Frontal cortex (tissue), 4 donors: ENCODE data around the gene C1QTNF12. TPM values are rescaled to one million over a fixed set of nuclear protein-coding genes. Genes with fewer than 3 reads are reported as not detected.

Source experiments
- DNase-seq, 2 donors: peaks; one replicate each; pipeline ENCODE4 v3.0.0; 2012; ENCODE audit warnings: low spot score in 2 of 2
- FAIRE-seq: peaks from 2 replicates; lab custom pipeline; 2012; peaks lifted over from hg19 to GRCh38; lab: Jason Lieb, UNC
- total RNA-seq: library from RNA; depleted of rRNA; stranded (reverse); fragments of >200 nt; gene quantifications from one replicate; pipeline ENCODE4 v1.2.3, GENCODE V29; 2014
- donor health status: control.
- donor health status: control.
- donor health status: control.

C1QTNF12 gene, protein sequence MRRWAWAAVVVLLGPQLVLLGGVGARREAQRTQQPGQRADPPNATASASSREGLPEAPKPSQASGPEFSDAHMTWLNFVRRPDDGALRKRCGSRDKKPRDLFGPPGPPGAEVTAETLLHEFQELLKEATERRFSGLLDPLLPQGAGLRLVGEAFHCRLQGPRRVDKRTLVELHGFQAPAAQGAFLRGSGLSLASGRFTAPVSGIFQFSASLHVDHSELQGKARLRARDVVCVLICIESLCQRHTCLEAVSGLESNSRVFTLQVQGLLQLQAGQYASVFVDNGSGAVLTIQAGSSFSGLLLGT
- not detected for total RNA-seq

- no peak for FAIRE-seq
- DNase-seq = no peak
Observed at GRCh38 chr1:1246577-1247340, at the start of gene C1QTNF12. C1QTNF12 (minus strand) TSS chr1:1246722; CDS start chr1:1246690, 32 bp downstream.

- DNase-seq (no peak), FAIRE-seq (no peak)
Observed at GRCh38 chr1:1295154-1295923, 48.8 kb upstream of the C1QTNF12 start.

DNA sequence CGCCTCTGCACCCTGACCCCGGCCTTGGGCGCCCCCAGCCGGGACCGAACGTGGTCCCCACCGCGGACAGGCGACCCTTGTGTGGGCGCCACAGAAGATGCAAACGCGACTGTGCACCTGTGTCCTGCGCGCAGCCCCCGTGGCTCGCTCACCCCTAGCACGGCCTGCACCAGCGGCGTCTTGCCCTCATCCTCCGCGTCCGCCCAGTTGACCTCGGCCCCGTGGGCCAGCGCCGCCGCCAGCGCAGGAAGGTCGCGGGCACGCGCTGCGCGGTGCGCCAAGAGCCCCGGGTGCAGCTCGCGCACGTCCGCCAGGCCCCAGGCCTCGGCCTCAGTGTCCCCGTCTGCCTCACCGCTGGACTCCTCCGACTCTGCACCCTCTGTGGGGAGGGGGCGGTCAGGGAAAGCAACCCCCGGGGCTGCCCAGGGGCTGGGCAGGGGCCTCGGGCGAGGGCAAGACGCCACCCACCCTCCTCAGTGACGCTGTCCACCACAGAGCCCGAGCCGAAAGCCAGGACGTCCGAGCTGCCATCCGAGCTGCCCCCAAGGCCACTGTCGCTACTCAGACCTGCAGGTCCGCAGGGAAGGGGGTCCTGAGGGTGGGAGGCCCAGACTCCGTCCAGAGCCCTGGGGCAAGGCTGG, 47.8 kb upstream of the C1QTNF12 start:
- DNase-seq = no peak
- no peak for FAIRE-seq

- DNase-seq (no peak), FAIRE-seq (no peak)
Observed at GRCh38 chr1:1293263-1294249, 47.0 kb upstream of the C1QTNF12 start.

- no peak for FAIRE-seq
- DNase-seq = no peak
Observed at GRCh38 chr1:1292851-1293250, 46.3 kb upstream of the C1QTNF12 start.

- FAIRE-seq = no peak
Observed at GRCh38 chr1:1292442-1292779, 45.9 kb upstream of the C1QTNF12 start.

DNA sequence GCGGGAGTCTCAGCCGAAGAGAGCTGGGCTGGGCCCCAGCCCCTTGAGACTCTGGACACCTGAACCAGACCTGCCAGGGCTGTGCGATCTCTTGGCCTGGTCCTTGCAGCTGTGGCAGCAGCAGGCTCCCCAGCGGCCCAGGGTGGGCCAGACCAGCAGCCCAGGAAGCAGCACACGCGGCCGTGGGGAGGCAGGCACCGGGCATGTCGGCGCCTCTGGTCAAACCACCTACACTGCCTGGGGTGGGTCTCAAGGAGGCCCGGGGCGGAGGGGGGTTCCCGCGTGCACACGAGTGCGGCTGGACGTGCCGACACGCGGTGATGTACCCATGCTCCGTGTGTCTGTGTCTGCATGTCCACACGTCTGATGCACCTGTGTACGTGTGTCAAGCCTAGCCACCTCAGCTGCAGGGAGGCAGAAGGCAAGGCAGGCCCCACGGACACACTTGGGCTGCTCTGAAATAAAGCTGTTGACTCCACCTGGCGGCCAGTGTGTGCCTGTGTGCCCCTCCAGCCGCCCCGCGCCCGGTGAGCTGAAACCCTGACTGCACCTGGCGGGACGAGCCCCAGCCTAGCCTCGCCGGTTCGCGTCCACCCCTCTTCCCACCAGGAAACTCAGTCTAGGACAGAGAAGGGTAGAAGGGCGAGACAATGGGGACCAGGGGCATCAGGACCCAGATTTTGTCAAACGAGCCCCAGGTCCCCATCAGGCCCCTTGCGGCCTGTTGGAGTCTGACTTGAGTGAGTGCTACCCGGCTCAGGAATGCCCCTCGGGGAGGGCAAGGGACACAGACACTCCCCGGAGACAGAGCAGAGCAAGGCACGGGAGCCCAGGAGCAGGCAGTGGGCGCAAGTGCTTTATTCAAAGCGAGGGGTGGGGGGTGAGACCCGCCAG, 45.3 kb upstream of the C1QTNF12 start:
- FAIRE-seq (no peak), DNase-seq (peak in 1 of 2 donors; percentile 73)

More at GRCh38 chr1:1292442-1292779, 45.9 kb upstream of the C1QTNF12 start:
- DNase-seq = no peak

GRCh38 chr1:1291023-1291528, 44.6 kb upstream of the C1QTNF12 start:
- DNase-seq (no peak), FAIRE-seq (no peak)

DNA sequence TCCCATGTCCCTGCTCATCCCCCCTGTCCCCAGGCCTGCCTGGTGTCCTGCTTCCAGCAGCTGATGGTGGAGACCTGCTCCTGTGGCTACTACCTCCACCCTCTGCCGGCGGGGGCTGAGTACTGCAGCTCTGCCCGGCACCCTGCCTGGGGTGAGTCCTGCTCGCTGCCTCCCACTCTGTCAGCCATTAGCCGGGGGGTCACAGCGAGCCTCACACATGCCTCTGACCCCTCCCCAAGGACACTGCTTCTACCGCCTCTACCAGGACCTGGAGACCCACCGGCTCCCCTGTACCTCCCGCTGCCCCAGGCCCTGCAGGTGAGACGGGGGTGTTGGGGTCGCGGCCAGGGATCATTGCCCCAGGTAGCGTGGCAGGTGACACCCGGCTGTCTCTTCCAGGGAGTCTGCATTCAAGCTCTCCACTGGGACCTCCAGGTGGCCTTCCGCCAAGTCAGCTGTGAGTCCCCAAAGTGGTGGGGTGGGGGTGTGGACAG, 43.8 kb upstream of the C1QTNF12 start:
- peak in 1 of 2 donors; percentile 73 for DNase-seq
- FAIRE-seq = no peak

- no peak for FAIRE-seq
Observed at GRCh38 chr1:1287288-1288110, 41.0 kb upstream of the C1QTNF12 start.

GRCh38 chr1:1286313-1287261, 40.1 kb upstream of the C1QTNF12 start:
- FAIRE-seq = no peak
- DNase-seq = no peak

More at GRCh38 chr1:1287288-1288110, 41.0 kb upstream of the C1QTNF12 start:
- no peak for DNase-seq

GRCh38 chr1:1285611-1286311, 39.2 kb upstream of the C1QTNF12 start:
- DNase-seq (no peak), FAIRE-seq (no peak)

- FAIRE-seq = no peak
Observed at GRCh38 chr1:1285102-1285571, 38.6 kb upstream of the C1QTNF12 start.

GRCh38 chr1:1284221-1285101, 37.9 kb upstream of the C1QTNF12 start:
- DNase-seq (no peak), FAIRE-seq (no peak)

More at GRCh38 chr1:1285102-1285571, 38.6 kb upstream of the C1QTNF12 start:
- no peak for DNase-seq
